ENCODE results near the gene LY86.
A peak's percentile ranks its signal among the peaks of the same experiment; 100 is the strongest.

LY86 gene

GRCh38 chr6:6624269-6624990, 35.9 kb downstream of the LY86 start:
- DNase-seq, result no peak

- DNase-seq, result no peak
Measured at GRCh38 chr6:6626187-6626586, 37.7 kb downstream of the LY86 start.

DNA sequence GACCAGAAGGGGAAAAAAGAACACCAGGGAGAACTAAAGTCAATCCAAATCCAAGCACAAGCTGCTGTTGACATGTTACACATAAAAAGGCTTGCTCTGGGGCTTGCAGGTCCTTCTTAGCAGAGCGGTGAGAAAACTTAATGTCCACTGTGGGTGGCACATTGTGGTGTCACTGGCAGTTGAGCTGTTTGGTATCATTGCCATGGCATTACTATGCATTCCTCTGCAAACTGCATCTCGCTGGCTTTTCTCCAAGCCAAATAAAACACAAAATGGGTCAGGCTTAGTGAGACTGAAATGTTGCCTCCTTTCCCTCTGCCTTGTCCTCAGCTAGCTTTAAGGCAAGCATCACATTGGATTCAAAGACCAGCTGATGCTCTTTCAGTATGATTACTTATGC, 40.9 kb downstream of the LY86 start:
- no peak for DNase-seq

GRCh38 chr6:6631053-6631452, 42.5 kb downstream of the LY86 start:
- no peak for DNase-seq

- DNase-seq, result no peak
Measured at GRCh38 chr6:6631534-6632276, 43.2 kb downstream of the LY86 start.

DNA sequence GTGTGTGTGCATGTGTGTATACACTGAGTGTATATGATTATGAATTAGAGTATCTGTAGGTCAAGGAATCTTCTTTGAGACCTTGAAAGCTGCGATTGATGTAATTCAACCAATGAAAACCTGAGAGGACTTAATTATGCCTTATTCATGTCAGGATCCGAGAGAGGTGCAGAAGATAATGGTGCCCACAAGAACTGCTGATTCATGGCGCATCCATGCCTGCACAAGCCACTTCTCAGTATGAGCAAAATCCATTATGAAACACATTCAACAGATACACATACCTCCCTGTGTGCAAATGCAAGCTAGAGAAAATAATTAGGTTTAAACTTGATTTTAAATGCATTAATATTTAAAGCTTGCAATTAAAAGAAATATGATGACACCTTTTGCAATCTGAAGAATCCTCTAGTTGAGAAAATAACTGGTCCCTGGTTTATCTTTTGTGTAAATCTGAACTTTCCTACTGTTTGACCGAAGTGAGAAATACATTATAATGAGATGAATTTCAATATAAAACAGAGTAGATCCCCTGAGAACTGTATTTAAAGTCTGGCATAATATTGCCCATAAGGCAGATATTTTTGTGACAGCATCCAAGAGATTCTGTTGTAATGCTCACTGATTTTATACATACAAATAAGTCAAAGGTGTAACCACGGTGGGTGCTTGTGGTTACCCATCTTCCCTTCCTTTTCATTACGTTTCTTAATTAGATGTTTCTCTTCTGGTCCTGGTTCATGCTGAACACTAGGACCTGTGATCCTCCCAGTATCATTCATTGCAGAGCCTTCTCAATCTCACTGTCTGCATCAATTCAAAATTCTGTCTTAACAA, 45.6 kb downstream of the LY86 start:
- DNase-seq, result no peak

DNA sequence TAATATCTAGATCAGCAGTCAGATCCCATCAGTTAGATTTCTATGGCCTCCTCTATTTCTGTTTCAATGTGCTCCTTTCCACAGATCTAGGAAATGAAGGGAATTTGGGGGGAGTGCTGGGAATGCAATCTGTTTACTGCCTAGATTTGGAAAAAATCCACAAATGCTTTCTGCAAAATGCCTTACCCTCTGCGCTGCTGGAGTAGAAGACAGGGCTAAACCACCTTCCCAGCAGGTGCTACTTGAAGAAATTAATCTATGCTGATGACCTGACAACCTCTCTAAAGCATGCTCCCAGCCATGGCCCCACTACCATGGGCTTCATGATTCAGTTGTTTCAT, 46.2 kb downstream of the LY86 start:
- no peak for DNase-seq

DNA sequence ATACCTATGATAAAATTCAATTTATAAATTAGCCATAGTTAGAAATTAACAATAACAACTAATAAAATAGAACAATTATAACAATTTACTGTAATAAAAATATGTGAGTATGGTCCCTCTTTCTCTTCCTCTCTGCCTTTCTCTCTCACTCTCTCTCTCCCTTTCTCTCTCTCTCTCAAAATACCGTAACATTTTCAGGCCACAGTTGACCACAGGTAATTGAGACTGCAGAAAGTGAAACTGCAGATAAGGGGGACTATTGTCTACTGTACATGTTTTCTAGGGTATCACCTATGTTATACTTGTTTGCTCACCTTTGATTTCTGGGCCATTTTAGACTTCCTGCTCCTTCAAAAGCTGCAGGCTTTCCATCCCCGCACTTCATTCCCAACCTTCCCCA, 46.8 kb downstream of the LY86 start:
- DNase-seq, result no peak

DNA sequence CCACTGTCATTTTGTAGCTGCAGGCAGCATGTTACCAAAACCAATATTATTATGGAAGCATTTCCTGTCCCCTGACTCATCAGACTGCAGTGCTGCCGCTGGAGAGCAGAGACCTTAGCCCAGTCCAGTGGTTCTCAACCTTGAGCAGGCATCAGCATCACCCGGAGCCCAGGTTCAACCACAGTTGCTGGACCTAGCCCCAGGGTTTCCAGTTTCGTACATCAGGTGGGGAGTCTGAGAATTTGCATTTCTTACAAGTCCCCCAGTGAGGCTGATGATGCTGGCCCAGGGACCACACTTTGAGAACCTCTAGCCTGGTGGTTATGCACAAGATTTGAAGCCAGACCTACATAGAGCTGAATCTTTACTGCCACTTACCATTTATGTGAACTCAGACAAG, 47.3 kb downstream of the LY86 start:
- no peak for DNase-seq

DNA sequence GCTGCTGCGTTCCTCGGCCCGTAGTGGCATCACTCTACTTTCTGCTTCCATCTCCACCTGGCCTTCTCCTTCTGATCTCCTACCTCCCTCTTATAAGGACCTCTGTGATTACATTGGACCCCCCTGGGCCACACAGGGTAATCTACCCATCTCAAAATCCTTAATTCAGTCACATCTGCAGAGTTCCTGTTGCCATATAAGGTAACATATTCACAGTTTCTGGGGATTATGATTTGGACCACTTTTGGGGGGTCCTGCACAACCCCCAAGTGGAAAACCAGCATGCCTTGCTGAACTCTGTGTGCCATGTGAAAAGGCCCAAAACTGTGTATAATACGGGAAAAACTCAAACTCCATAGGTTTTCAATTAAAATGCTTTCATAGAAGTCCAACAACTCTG, 51.1 kb downstream of the LY86 start:
- no peak for DNase-seq

- no peak for DNase-seq
Measured at GRCh38 chr6:6640926-6641325, 52.4 kb downstream of the LY86 start.

DNA sequence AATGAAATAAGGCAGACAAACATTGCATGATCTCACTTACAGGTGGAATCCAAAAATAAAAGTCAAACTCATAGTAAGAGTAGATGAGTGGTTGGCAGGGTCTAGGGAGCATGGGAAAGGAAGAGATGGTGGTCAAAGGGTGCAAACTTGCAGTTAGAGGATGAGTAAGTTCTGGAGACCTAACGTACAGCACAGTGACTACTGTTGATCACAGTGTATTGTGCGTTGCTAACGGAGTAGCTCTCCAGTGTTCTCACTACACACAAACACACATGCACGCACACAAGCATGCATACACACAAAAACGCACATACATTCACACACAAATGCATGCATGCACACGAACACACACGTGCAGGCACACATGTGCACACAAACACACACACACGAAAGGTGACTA, 54.9 kb downstream of the LY86 start:
- DNase-seq, result no peak

- peak in 1 of 2 donors; percentile 46 for DNase-seq
Measured at GRCh38 chr6:6645261-6645917, 56.9 kb downstream of the LY86 start.

- no peak for DNase-seq
Measured at GRCh38 chr6:6646384-6646783, 57.9 kb downstream of the LY86 start.

DNA sequence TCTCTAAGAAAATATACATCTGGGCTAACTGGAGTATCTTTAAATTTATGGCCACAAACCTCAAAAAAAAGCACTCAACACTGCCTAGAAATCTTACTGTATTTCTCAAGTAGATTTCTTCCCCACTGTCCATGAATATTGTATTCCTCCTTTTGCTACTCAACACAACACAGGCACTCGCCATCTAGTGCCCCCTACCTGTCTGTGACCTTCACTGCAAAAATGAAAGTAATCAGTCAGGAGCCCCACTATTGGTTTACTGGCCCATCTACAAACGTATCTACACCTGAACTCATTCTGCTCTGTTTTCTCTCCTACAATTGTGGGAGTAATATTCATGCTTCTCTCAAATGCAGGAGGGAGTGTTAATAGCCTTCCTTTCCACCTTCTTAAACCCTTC, 58.3 kb downstream of the LY86 start:
- DNase-seq, result no peak

DNA sequence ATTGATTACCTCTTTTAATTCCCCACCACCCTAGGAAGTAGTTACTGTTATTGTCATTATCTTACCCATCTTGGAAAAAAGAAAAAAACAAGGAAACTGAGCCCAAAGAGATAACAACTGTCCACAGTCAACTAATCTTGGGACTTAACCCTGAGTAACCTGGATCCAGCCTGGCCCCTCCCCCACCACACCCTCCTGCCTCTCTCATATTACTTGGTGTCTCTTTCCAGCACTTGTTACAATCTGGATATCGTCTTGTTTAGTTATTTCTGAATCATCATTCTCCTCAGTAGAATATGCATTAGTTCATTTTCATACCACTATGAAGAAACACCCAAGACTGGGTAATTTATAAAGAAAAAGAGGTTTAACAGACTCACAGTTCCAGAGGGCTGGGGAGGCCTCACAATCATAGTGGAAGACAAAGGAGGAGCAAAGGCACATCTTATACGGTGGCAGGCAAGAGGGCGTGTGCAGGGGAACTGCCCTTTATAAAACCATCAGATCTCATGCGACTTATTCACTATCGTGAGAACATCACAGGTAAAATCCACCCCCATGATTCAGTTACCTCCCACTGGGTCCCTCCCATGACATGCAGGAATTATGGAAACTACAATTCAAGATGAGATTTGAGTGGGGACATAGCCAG, 60.3 kb downstream of the LY86 start:
- no peak for DNase-seq

DNA sequence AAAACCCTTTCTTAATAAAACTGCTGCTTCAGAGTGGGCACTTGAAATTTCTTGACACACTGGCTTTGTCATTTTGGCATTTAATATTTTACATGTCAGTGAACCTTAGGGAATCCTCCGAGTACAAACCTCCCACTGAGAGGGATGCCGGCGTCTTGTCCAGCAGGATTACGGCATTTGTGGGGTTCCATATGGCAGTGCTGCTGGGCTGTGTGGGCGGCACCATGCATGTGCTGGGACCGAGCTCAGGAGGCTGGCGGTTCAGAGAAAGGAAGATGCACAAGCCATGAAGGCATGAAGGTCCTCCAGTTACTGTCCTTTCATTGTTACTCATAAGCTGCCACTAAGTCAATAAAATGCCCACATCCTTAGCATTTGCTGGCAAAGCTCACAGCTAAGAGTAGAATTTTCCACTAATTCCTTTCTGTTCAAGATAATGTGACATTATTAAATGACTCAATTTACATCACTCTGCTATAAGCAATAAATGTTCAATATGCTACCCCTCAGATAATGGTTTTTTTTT, 61.4 kb downstream of the LY86 start:
- no peak for DNase-seq

GRCh38 chr6:6650839-6651238, 62.3 kb downstream of the LY86 start:
- DNase-seq, result no peak

DNA sequence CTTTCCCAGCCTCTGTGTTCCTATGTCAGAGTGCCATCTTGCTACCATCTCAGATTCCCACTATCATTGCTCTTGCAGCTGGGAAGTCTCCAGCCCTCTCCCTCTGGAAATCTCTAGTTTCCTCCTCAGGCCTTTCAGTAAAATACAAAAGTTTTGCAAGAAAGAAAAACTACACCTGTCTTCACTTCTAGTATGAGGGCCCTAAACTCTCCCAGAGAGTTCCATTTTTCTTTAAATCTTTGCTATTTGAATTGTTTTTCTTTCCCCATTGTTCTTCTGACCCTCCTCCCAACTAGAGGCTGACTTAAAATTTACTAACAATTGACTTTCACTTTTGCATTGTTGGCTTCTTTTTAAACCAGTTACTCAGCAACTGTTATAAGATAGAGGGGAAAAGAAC, 62.8 kb downstream of the LY86 start:
- no peak for DNase-seq

DNA sequence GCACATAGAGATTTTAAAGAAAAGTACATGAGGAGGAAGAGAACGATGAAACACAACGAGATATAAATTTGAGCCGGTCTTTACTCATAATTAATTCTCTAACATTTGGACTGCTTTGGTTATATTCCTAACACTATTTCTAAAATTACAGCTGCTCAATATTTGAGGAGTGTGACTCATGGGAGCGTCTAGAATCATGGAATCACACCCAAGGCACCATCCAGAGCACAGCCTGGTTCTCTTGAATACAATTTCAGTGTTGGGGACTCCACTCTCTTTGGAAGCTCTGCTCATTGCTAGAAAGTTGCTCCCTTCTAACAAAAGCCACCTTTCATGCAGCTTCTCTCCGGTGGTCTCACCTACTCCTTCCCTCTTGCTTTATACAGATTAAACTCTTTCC, 64.4 kb downstream of the LY86 start:
- DNase-seq, result no peak

GRCh38 chr6:6654599-6655575, 66.4 kb downstream of the LY86 start:
- peak; percentile 48 to 69 for DNase-seq
